ENCODE results near the gene RXRB. TPM values are rescaled to one million over a fixed set of nuclear protein-coding genes. Genes with fewer than 3 reads are reported as not detected.

RXRB gene
- total and polyA plus RNA-seq, 2 donors (not counting 1 experiment from before 2014, with no cell fraction given), result 25.9 to 34.0 TPM

DNA sequence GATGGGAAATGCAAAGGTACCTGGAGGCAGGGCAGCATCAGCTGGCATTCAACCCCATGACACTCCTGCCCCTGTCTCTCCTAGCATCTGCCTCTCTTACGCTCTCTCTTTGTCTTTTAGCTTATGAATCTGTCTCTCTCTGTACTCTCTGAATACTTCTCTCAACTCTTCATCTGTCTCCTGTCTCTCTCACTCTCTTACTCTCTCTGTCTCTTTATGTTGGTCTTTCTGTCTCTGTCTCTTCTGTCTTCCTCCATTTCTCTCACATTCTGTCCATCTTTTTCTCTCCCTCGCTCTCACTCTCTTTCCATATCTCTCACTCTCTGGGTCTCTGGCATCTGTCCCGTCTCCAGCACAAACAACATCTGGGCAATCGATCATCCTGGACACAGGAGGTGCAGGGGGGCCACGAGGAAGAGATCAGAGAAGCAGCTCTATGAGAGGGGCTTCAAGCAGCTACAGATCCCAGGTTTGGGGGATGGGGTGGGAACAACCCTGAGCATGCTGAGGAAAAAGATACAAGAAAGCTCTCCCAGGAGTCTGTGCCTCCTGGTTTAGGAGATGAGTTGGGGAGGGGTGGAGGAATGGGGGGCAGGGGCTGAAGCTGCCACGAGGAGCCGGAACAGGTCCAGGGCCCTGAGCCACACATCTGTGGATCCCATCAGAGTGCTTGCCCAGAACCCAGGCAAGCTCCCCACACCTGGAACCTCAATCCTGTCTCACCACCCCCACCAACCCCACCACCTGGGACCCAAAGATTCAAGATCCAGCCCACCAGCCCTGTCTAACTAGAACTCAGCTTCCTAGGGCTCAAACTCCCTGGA is 10.6 kb downstream of the RXRB start:
- no peak for DNase-seq (ENCODE audit: low read depth in 2 of 2)
- H2AFZ ChIP-seq (ENCODE audit: low read length), result no peak overlapping the region
- H3K27me3 ChIP-seq (ENCODE audit: control insufficient read depth, insufficient read depth, low read length), result peaks cover 23% of the 10 kb centered on the region
- H3K36me3 ChIP-seq (ENCODE audit: control insufficient read depth, insufficient read depth, low read length), result peaks cover under 1% of the 10 kb centered on the region
- no peaks in the 10 kb centered on the region for H3K4me1 ChIP-seq (ENCODE audit: control insufficient read depth, extremely low read depth, insufficient read depth, low read length)
- no peak overlapping the region for H3K27ac ChIP-seq (ENCODE audit: insufficient read depth, low read length)
- TF ChIP-seq EZH2 (IDR thresholded peaks at IDR 0.05; ENCODE audit: low read length, missing control alignments) (no peak), CTCF (conservative IDR thresholded peaks at IDR 0.05 in 1 of 2, IDR thresholded peaks at IDR 0.05 in 1 of 2; ENCODE audit: low read depth in 1 of 2, low read length in 2 of 2) (no peak)
- no peak overlapping the region for H3K4me2 ChIP-seq (ENCODE audit: extremely low read depth, insufficient read depth, low read length)
- H3K79me2 ChIP-seq (ENCODE audit: control insufficient read depth, insufficient read depth, low read length), result no peaks in the 10 kb centered on the region
- H3K4me3 ChIP-seq (replicated peaks in 1 of 4; ENCODE audit: control extremely low read depth in 1 of 4, insufficient read depth in 1 of 4, low read depth in 3 of 4, low read length in 4 of 4), result no peak overlapping the region
- no peaks in the 10 kb centered on the region for H3K9me3 ChIP-seq (ENCODE audit: control insufficient read depth, insufficient read depth, low read depth, low read length)
- no peaks in the 10 kb centered on the region for H4K20me1 ChIP-seq (ENCODE audit: control insufficient read depth, extremely low read depth, insufficient read depth, low read length)
- H3K9ac ChIP-seq (ENCODE audit: insufficient read depth, low read length), result no peak overlapping the region

GRCh38 chr6:33189164-33189563 is 11.3 kb downstream of the RXRB start:
- Histone ChIP-seq H4K20me1 (ENCODE audit: control insufficient read depth, extremely low read depth, insufficient read depth, low read length) (no peaks in the 10 kb centered on the region), H3K79me2 (ENCODE audit: control insufficient read depth, insufficient read depth, low read length) (no peaks in the 10 kb centered on the region), H2AFZ (ENCODE audit: low read length) (no peak overlapping the region), H3K27me3 (ENCODE audit: control insufficient read depth, insufficient read depth, low read length) (peaks cover 23% of the 10 kb centered on the region), H3K27ac (ENCODE audit: insufficient read depth, low read length) (no peak overlapping the region), H3K36me3 (ENCODE audit: control insufficient read depth, insufficient read depth, low read length) (no peaks in the 10 kb centered on the region), H3K4me1 (ENCODE audit: control insufficient read depth, extremely low read depth, insufficient read depth, low read length) (no peaks in the 10 kb centered on the region), H3K4me2 (ENCODE audit: extremely low read depth, insufficient read depth, low read length) (no peak overlapping the region), H3K9me3 (ENCODE audit: control insufficient read depth, insufficient read depth, low read depth, low read length) (no peaks in the 10 kb centered on the region), H3K9ac (ENCODE audit: insufficient read depth, low read length) (no peak overlapping the region), H3K4me3 (replicated peaks in 1 of 4; ENCODE audit: control extremely low read depth in 1 of 4, insufficient read depth in 1 of 4, low read depth in 3 of 4, low read length in 4 of 4) (no peak overlapping the region)
- no peak for DNase-seq (ENCODE audit: low read depth in 2 of 2)
- no peak for TF ChIP-seq CTCF (conservative IDR thresholded peaks at IDR 0.05 in 1 of 2, IDR thresholded peaks at IDR 0.05 in 1 of 2; ENCODE audit: low read depth in 1 of 2, low read length in 2 of 2)
- TF ChIP-seq EZH2 (IDR thresholded peaks at IDR 0.05; ENCODE audit: low read length, missing control alignments), result no peak

DNA sequence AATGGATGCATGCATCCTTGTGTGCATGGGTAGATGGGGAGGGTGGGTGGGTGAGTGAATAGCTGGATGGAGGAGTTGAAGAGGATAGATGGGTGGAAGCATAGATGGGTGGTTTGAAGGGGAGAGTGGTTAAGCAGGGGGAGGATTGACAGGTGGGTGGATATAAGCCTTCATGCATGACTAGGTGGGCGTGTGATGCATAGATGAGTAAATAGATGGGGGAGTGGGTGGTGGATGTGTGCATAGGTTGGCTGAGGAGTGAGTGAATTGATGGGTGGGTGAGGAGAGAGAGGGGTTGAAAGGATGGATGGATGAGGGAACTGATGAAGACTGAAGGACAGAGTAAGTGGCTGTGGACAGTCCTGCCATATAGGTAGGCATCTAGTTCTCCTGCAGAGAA is 12.7 kb downstream of the RXRB start:
- H2AFZ ChIP-seq (ENCODE audit: low read length), result no peak overlapping the region
- H3K27ac ChIP-seq (ENCODE audit: insufficient read depth, low read length), result no peak overlapping the region
- no peak overlapping the region for H3K4me2 ChIP-seq (ENCODE audit: extremely low read depth, insufficient read depth, low read length)
- no peak overlapping the region for H3K9ac ChIP-seq (ENCODE audit: insufficient read depth, low read length)
- H3K27me3 ChIP-seq (ENCODE audit: control insufficient read depth, insufficient read depth, low read length), result peaks cover 23% of the 10 kb centered on the region
- H3K4me1 ChIP-seq (ENCODE audit: control insufficient read depth, extremely low read depth, insufficient read depth, low read length), result no peaks in the 10 kb centered on the region
- no peaks in the 10 kb centered on the region for H3K9me3 ChIP-seq (ENCODE audit: control insufficient read depth, insufficient read depth, low read depth, low read length)
- no peak for DNase-seq (ENCODE audit: low read depth in 2 of 2)
- H3K36me3 ChIP-seq (ENCODE audit: control insufficient read depth, insufficient read depth, low read length), result no peaks in the 10 kb centered on the region
- no peaks in the 10 kb centered on the region for H3K79me2 ChIP-seq (ENCODE audit: control insufficient read depth, insufficient read depth, low read length)
- TF ChIP-seq CTCF (conservative IDR thresholded peaks at IDR 0.05 in 1 of 2, IDR thresholded peaks at IDR 0.05 in 1 of 2; ENCODE audit: low read depth in 1 of 2, low read length in 2 of 2), result no peak
- no peak for TF ChIP-seq EZH2 (IDR thresholded peaks at IDR 0.05; ENCODE audit: low read length, missing control alignments)
- no peaks in the 10 kb centered on the region for H4K20me1 ChIP-seq (ENCODE audit: control insufficient read depth, extremely low read depth, insufficient read depth, low read length)
- no peak overlapping the region for H3K4me3 ChIP-seq (replicated peaks in 1 of 4; ENCODE audit: control extremely low read depth in 1 of 4, insufficient read depth in 1 of 4, low read depth in 3 of 4, low read length in 4 of 4)
